ENCODE data around the gene OR56A4.

GRCh38 chr11:6052374-6052773, 45.6 kb upstream of the OR56A4 start:
- TF ChIP-seq, protein P1, sequence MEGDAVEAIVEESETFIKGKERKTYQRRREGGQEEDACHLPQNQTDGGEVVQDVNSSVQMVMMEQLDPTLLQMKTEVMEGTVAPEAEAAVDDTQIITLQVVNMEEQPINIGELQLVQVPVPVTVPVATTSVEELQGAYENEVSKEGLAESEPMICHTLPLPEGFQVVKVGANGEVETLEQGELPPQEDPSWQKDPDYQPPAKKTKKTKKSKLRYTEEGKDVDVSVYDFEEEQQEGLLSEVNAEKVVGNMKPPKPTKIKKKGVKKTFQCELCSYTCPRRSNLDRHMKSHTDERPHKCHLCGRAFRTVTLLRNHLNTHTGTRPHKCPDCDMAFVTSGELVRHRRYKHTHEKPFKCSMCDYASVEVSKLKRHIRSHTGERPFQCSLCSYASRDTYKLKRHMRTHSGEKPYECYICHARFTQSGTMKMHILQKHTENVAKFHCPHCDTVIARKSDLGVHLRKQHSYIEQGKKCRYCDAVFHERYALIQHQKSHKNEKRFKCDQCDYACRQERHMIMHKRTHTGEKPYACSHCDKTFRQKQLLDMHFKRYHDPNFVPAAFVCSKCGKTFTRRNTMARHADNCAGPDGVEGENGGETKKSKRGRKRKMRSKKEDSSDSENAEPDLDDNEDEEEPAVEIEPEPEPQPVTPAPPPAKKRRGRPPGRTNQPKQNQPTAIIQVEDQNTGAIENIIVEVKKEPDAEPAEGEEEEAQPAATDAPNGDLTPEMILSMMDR (IDR thresholded peaks at IDR 0.05; ENCODE audit: low read depth, low read length, missing input control) = no peak
- no peak for TF ChIP-seq JUND (IDR thresholded peaks at IDR 0.05)
- TF ChIP-seq, protein P2, sequence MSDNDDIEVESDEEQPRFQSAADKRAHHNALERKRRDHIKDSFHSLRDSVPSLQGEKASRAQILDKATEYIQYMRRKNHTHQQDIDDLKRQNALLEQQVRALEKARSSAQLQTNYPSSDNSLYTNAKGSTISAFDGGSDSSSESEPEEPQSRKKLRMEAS (IDR thresholded peaks at IDR 0.05) = no peak
- no peak for TF ChIP-seq RXRA (IDR thresholded peaks at IDR 0.05)
- no peak for TF ChIP-seq YY1 (IDR thresholded peaks at IDR 0.05)
- TF ChIP-seq HNF4A (conservative IDR thresholded peaks at IDR 0.05) = no peak
- TF ChIP-seq TAF1 (conservative IDR thresholded peaks at IDR 0.05) = no peak
- no peak for TF ChIP-seq ZBTB33 (IDR thresholded peaks at IDR 0.05)
